ENCODE data around the gene TMEM217.

TMEM217 gene

GRCh38 chr6:37177935-37178517 is 79.9 kb downstream of the TMEM217 start:
- DNase-seq = no peak

GRCh38 chr6:37177077-37177934 is 80.6 kb downstream of the TMEM217 start:
- no peak for DNase-seq

DNA sequence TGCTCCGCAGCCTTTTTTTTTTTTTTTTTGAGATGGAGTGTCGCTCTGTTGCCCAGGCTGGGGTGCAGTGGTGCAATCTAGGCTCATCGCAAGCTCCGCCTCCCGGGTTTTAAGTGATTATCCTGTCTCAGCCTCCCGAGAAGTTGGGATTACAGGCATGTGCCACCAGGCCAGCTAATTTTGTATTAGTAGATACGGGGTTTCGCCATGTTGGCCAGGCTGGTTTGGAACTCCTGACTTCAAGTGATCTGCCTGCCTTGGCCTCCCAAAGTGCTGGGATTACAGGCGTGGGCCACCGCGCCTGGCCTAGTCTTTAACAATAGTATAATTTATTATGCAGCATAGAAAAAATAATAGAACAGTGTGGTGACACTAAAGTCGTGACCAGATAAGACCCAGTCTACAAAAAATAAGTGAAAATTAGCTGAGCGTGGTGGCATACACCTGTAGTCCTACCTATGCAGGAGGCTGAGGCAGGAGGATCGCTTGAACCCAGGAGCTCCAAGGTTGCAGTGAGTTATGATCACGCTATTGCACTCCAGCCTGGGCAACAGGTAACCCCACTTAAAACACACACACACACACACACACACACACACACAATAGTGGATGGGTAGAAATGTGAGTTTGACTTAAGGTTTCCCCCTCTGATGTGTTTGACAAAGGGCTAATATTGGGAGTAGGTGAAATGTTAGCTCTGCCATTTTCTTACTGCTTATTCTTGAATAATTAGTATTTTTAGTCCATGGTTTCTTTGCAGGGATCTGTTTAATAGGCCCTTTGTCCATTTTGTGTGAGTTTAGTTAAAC is 81.5 kb downstream of the TMEM217 start:
- no peak for DNase-seq

DNA sequence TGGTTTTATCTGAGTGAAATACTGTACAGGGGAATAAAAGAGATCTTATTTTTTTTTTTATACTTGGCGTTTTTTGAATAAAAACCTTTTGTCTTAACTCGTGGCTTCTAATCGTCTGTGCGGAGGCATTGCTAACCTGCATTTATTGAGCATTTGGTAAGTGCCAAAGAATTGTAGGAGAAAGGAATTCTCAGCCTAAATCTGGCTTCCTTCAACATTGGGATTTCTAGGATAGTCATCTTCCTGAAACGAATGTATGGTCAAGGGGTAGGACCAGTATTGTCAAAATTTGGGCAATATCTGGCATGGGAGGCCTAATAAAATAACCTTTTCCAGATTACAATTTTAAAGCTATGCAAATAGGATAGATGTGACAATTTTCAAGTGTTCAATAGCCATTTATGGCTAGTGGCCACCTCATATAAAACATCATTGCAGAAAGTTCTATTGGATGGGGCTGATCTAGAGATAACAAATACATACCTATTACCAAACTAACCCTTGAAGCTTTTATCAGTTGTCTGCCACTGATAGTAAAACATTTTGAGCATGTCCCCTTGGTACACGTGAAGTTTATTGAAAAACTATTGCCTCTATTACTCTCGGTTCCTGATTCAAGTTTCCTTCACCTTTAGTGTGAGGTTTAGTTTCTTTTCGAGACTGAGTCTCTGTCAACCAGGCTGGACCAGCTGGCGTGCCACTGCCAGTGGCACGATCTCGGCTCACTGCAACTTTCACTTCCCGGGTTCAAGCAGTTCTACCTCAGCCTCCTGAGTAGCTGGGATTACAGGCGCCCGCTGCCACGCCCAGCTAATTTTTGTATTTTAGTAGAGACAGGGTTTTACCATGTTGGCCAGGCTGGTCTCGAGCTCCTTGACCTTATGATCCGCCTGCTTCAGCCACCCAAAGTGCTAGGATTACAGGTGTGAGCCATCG is 82.3 kb downstream of the TMEM217 start:
- DNase-seq = no peak

DNA sequence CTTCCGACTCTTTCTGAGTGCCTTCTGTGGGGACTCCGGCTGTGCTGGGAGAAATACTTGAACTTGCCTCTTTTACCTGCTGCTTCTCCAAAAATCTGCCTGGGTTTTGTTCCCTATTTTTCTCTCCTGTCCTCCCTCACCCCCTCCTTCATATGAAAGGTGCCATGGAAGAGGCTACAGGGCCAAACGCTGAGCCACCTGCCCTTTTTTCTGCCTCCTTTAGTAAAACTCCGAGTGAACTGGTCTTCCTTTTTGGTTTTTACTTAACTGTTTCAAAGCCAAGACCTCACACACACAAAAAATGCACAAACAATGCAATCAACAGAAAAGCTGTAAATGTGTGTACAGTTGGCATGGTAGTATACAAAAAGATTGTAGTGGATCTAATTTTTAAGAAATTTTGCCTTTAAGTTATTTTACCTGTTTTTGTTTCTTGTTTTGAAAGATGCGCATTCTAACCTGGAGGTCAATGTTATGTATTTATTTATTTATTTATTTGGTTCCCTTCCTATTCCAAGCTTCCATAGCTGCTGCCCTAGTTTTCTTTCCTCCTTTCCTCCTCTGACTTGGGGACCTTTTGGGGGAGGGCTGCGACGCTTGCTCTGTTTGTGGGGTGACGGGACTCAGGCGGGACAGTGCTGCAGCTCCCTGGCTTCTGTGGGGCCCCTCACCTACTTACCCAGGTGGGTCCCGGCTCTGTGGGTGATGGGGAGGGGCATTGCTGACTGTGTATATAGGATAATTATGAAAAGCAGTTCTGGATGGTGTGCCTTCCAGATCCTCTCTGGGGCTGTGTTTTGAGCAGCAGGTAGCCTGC is 83.2 kb downstream of the TMEM217 start:
- DNase-seq = no peak

GRCh38 chr6:37174196-37174514 is 83.8 kb downstream of the TMEM217 start:
- DNase-seq = no peak

- DNase-seq = no peak
These were observed 84.3 kb downstream of the TMEM217 start for GRCh38 chr6:37173493-37174195.

DNA sequence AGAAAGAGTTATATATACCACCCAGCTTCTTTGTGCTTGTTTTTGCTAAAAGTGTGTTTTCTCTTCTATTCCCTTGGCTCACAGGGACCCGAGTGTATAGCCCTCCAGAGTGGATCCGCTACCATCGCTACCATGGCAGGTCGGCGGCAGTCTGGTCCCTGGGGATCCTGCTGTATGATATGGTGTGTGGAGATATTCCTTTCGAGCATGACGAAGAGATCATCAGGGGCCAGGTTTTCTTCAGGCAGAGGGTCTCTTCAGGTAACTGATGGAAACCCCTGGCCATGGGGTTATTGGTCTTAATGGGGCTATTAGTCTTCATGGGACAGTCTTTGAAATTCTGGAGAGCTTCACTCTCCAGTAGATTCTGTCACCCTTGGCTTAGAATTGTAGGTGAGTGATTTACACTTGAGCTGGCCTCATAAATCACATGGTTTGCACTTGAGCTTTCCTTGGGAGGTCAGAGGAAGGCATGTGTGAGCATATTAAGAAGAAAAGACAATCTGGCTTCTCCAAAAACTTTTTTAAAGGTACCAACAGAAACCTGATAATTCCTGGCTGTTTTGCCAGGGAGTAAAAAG is 84.9 kb downstream of the TMEM217 start:
- DNase-seq = no peak

GRCh38 chr6:37171970-37172812 is 85.8 kb downstream of the TMEM217 start:
- DNase-seq = peak; percentile 68

GRCh38 chr6:37171201-37171969 is 86.6 kb downstream of the TMEM217 start:
- no peak for DNase-seq

DNA sequence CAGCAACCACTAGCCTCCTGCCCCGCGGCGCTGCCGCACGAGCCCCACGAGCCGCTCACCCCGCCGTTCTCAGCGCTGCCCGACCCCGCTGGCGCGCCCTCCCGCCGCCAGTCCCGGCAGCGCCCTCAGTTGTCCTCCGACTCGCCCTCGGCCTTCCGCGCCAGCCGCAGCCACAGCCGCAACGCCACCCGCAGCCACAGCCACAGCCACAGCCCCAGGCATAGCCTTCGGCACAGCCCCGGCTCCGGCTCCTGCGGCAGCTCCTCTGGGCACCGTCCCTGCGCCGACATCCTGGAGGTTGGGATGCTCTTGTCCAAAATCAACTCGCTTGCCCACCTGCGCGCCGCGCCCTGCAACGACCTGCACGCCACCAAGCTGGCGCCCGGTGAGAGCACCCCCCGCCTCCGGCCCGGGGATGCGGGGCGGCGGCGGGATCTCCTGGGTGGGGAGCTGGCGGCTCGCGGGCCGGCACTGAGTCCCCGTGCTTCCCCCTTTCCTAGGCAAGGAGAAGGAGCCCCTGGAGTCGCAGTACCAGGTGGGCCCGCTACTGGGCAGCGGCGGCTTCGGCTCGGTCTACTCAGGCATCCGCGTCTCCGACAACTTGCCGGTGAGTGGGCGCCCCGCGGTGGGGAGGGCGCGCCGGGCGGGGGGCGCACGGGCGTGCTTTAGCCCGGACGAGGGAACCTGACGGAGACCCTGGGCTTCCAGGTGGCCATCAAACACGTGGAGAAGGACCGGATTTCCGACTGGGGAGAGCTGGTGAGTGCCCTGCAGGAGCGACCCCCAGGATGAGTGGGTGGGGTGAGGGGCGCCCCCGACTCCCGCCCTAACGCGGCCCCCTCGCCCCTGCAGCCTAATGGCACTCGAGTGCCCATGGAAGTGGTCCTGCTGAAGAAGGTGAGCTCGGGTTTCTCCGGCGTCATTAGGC is 87.4 kb downstream of the TMEM217 start:
- peak; percentile 45 for DNase-seq

DNA sequence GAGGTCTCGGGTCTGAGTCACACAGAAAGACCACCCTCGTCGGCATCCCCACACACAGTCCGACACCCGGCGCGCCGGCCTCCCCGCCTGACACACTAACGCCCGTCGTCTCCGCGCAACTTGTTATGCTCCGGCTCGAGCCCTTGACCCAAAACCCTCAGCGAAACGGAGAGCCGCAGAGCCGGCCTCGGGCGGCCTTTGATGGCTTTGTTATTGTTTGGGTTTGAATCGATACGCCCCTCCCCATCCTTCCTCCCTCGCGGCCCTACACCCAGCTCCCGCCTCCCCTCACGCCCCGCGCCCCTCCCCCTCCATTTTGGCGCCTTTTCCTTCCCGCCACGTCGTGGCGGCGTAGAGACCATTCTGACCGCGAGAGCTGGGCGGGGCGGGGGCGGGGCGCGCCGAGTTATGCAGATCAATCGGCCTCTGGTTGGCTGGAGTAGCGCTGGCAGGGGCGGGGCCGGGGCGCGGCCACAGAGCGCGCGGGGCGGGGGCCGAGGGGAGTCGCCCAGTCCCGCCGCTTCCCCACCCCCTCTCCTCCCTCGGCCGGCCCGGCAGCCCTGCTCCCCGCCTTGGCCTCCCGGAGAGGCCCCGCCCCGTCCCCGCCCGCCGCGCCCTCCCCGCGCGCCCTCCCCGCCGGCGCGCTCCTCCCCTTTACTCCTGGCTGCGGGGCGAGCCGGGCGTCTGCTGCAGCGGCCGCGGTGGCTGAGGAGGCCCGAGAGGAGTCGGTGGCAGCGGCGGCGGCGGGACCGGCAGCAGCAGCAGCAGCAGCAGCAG is 88.3 kb downstream of the TMEM217 start, which contains the start of gene PIM1:
PIM1 (plus strand) TSS at position 657 of the 777 bp plus-strand sequence. CDS start 424 bp downstream, outside the sequence.
- peak; percentile 95 for DNase-seq

DNA sequence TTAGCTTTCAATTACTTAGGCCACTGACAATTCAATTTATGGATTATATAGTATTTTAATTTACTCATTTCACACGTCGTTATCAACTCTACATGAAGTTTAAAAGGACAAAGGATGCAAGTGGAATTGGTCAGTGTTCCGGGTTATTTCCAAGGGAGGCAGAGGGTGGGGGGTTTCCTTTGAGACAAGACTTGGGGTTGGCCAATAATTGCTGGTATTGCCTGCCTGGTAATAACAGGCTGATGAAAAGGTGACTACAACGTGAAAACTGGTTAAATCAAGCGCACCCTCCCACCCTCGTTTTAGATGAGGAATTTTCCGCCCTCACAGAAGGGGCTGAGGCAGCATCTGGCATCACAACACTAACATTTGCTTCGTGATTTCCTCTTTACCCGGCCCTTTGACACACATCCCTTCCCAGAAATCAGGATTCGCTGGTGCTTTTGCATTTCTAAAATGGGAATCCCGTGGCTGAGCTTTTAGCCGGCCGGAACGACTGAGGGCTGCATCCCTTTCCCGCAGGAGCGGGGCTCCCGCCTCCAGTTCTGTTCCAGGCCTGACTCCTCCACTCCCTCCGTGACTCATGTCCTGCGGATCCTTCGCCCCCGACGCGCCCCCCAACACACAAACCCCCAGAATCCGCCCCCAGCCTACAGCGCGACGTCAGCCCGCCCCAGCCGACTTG is 89.0 kb downstream of the TMEM217 start:
- peak; percentile 26 for DNase-seq

GRCh38 chr6:37168163-37168758 is 89.7 kb downstream of the TMEM217 start:
- no peak for DNase-seq

GRCh38 chr6:37162740-37163139 is 95.2 kb downstream of the TMEM217 start:
- DNase-seq = no peak

Measured in NCI-H1092 (cell line).